T-helper 2 cell treated with Interferon-gamma antibody and Interleukin-4, amounts not matched to agents 100 ng/mL and 5 ng/mL, for 36 hours (primary cell): ENCODE measurements around the gene UBE2S. TPM values are rescaled to one million over a fixed set of nuclear protein-coding genes. Genes with fewer than 3 reads are reported as not detected.
"Not testable (repeated sequence)": the region's sequence is repeated elsewhere in the genome, so short reads cannot be mapped to it uniquely, and the experiment has no call there.

ENCODE experiments used
- intact Hi-C: fragments of 100-400 bp; cut with micrococcal nuclease; formaldehyde crosslinking; loops from one replicate; pipeline ENCODE4 v1.15.1; 2023
- total RNA-seq: library from RNA; stranded (reverse); gene quantifications from 2 replicates; pipeline ENCODE4 v1.2.3, GENCODE V29; 2022

The UBE2S gene
- total RNA-seq, 1 donor from 2014 or later: 217 TPM

GRCh38 chr19:55441319-55441691 lies 33.7 kb upstream of the UBE2S start:
- intact Hi-C loops: no loop called here

- intact Hi-C loops: no loop called here
These were observed 33.0 kb upstream of the UBE2S start for GRCh38 chr19:55440411-55441105.

- intact Hi-C loops: no loop called here
These were observed 31.5 kb upstream of the UBE2S start for GRCh38 chr19:55439052-55439451.

- intact Hi-C loops: no loop called here
These were observed 29.8 kb upstream of the UBE2S start for GRCh38 chr19:55437410-55437809.

- intact Hi-C loops: no loop called here
These were observed 29.3 kb upstream of the UBE2S start for GRCh38 chr19:55436847-55437246.

GRCh38 chr19:55435020-55435419 lies 27.4 kb upstream of the UBE2S start:
- intact Hi-C loops: no loop called here

GRCh38 chr19:55434356-55434919 lies 26.9 kb upstream of the UBE2S start:
- intact Hi-C loops: no loop called here

GRCh38 chr19:55433292-55433691 lies 25.7 kb upstream of the UBE2S start:
- intact Hi-C loops: no loop called here

- intact Hi-C loops: no loop called here
These were observed 24.8 kb upstream of the UBE2S start for GRCh38 chr19:55432241-55432959.

- intact Hi-C loops: no loop called here
These were observed 23.6 kb upstream of the UBE2S start for GRCh38 chr19:55431183-55431582.

GRCh38 chr19:55426042-55426441 lies 18.5 kb upstream of the UBE2S start:
- intact Hi-C loops: no loop called here

- intact Hi-C loops: no loop called here
These were observed 16.9 kb upstream of the UBE2S start for GRCh38 chr19:55424518-55424917.

- intact Hi-C loops: no loop called here
These were observed 15.8 kb upstream of the UBE2S start for GRCh38 chr19:55423225-55424005.

- intact Hi-C loops: not testable (repeated sequence)
These were observed 13.7 kb upstream of the UBE2S start for GRCh38 chr19:55421281-55421680.

- intact Hi-C loops: loop anchor here (10.0 kb wide), 1 partner anchor 255 kb away; the partner anchor contains the start of gene DNAAF3
These were observed 12.1 kb upstream of the UBE2S start for GRCh38 chr19:55419624-55420236.

- intact Hi-C loops: loop anchor here (10.0 kb wide), 1 partner anchor 254 kb away; the partner anchor contains the start of gene DNAAF3
These were observed 11.5 kb upstream of the UBE2S start for GRCh38 chr19:55419103-55419502.

- intact Hi-C loops: loop anchor here (10.0 kb wide), 1 partner anchor 253 kb away; the partner anchor contains the start of gene DNAAF3
These were observed 10.6 kb upstream of the UBE2S start for GRCh38 chr19:55418185-55418584.

GRCh38 chr19:55410168-55410567 lies 2.6 kb upstream of the UBE2S start:
- intact Hi-C loops: loop anchor here (10.0 kb wide), 1 partner anchor 245 kb away; the partner anchor contains the start of gene DNAAF3

- intact Hi-C loops: loop anchor here (5.0 kb wide), 2 partner anchors 107 to 292 kb away; partner anchors contain the start of gene PPP1R12C
These were observed 1.6 kb upstream of the UBE2S start for GRCh38 chr19:55409179-55409578.

GRCh38 chr19:55408533-55408872 lies 915 bp upstream of the UBE2S start:
- intact Hi-C loops: loop anchor here (1.0 to 5.0 kb wide), 7 partner anchors 68 to 291 kb away; partner anchors contain the start of genes HSPBP1, KMT5C, PPP1R12C and PPP6R1
